Skeletal muscle tissue (tissue), 4 donors: ENCODE measurements around the gene MLYCD. TPM values are rescaled to one million over a fixed set of nuclear protein-coding genes. Genes with fewer than 3 reads are reported as not detected.

Experiments
- H3K27ac ChIP-seq: one replicate; pipeline ENCODE4 v1.7.0; 2013; ENCODE audit warnings: mild to moderate bottlenecking, low read depth, low read length, inconsistent platforms
- H3K27me3 ChIP-seq, 3 donors: one replicate each; pipeline ENCODE4 v1.7.0; 2013; ENCODE audit warnings: low read length in 3 of 3; ENCODE audit not compliant: control insufficient read depth in 3 of 3, insufficient read depth in 3 of 3
- H3K36me3 ChIP-seq, 3 donors: one replicate each; pipeline ENCODE4 v1.7.0; 2013; ENCODE audit warnings: low read length in 3 of 3; ENCODE audit not compliant: control insufficient read depth in 3 of 3, insufficient read depth in 3 of 3
- H3K4me1 ChIP-seq, 3 donors: one replicate each; pipeline ENCODE4 v1.7.0; 2013; ENCODE audit warnings: low read length in 3 of 3, mild to moderate bottlenecking in 3 of 3; ENCODE audit not compliant: control insufficient read depth in 3 of 3, insufficient read depth in 3 of 3
- H3K4me3 ChIP-seq, 3 donors: one replicate each; pipeline ENCODE4 v1.7.0; 2013; ENCODE audit warnings: low read length in 3 of 3
- H3K9ac ChIP-seq, 3 donors: one replicate each; pipeline ENCODE4 v1.7.0; 2013; ENCODE audit warnings: low read length in 3 of 3, mild to moderate bottlenecking in 3 of 3, moderate library complexity in 2 of 3, low read depth in 1 of 3
- H3K9me3 ChIP-seq, 3 donors: one replicate each; pipeline ENCODE4 v1.7.0; 2013; ENCODE audit warnings: low read length in 3 of 3; ENCODE audit not compliant: control insufficient read depth in 3 of 3
- total RNA-seq: library from RNA; depleted of rRNA; stranded (reverse); fragments of >200 nt; gene quantifications from one replicate; pipeline ENCODE4 v1.2.3, GENCODE V29; 2014
- donor health status: Osteomylitis.

MLYCD gene
- total RNA-seq, 1 donor from 2014 or later = 3.1 TPM

DNA sequence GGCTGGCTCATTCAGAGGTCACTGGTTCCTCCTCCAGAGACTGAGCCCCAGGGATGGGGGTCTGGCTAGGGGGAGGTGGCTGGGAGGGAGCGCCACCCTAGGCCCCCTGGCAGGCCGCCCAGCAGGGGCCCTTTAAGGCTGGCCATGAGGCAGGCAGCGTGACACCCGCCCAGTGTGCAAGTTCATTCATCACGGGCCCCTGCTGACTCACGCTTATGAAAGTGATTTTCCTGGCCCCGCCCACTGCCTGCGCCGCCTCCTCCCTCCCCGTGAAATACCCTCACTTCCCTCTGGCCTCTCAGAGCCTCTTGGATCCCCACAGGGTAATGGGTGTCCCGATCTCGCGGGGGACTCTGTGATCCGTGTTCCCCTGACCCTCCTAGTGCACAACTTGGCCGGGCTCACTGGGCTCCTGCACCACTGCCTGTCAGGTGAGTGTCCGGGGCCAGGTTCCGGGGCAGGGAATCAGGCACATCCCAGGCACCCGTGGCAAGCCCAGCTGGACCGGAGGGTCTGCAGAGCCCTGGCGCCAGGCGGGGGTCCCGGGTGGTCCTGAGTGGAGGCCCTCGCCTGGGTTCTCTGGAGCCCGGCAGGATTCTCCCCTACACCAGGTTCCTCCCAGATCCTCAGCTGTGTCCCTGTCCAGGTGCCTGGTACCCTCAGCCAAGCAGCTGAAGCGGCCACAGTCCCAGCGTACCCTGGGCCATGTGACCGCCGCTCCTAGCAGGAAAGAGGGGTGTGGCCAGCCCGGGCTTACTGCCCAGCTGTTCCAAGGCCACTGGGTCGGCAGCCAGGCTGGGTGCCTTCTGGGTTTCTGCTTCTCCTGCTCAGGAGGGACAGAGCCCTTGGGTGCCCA lies 54.3 kb downstream of the MLYCD start, which contains the start of gene OSGIN1:
TSS of gene OSGIN1 (plus strand) at position 301 of the 856 bp plus-strand sequence. CDS start 4,432 bp downstream, outside the sequence.
- H3K9me3 ChIP-seq = no peaks in the 10 kb centered on the region
- peaks cover 37 to 49% (median 42%) of the 10 kb centered on the region in 3 donors for H3K4me1 ChIP-seq
- H3K27me3 ChIP-seq = no peaks in the 10 kb centered on the region
- peak within 1 kb of the TSS; percentile 99 for H3K27ac ChIP-seq
- H3K9ac ChIP-seq = peak within 1 kb of the TSS; percentile 92 to 96 (median 95)
- peak within 1 kb of the TSS; percentile 81 to 91 (median 86) for H3K4me3 ChIP-seq
- peaks cover 5 to 9% (median 8%) of the 10 kb centered on the region in 3 donors for H3K36me3 ChIP-seq

DNA sequence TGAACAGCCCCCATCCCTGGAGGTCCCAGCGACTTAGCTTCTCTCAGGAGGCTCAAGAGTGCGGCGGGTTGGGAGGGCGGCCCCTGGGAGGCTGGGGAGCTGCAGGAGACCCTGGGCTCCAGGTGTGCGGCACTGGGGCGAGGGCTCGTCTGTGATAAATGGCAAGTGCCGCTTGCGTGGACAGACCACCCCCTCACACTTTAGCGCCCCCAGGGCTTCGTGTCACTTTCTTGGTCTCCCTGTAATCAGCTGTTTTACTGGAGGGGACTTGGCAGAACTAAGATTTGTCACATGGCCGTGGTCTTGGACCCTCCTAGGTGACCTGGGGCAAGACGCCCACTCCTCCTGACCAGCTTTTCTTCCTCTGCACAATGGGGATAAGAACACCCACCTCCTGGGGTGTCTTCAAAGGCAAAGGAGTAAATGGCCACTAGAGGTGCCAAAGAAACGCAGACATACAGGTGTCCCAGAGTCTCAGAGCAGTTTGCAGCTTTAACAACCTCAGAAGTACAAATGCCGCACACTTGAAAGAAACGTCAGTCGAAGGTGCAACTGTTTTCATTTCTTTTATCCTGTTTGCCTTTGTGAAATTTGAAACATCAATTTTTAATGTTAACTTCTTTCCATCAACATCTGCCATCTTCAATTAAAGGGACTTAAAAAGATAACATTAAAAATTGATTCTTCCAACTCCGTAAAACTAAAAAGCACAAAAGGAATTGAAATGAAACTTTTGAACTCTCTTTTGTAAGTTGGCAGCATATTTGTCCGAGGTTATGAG lies 55.1 kb downstream of the MLYCD start:
- no peaks in the 10 kb centered on the region for H3K27me3 ChIP-seq
- no peaks in the 10 kb centered on the region for H3K9me3 ChIP-seq
- peaks cover 37 to 54% (median 50%) of the 10 kb centered on the region in 3 donors for H3K4me1 ChIP-seq
- H3K36me3 ChIP-seq = peaks cover 12 to 15% (median 13%) of the 10 kb centered on the region in 3 donors
- peak overlapping the region; percentile 99 for H3K27ac ChIP-seq
- H3K9ac ChIP-seq = peak overlapping the region; percentile 92 to 96 (median 95)
- peak overlapping the region; percentile 81 to 91 (median 86) for H3K4me3 ChIP-seq

DNA sequence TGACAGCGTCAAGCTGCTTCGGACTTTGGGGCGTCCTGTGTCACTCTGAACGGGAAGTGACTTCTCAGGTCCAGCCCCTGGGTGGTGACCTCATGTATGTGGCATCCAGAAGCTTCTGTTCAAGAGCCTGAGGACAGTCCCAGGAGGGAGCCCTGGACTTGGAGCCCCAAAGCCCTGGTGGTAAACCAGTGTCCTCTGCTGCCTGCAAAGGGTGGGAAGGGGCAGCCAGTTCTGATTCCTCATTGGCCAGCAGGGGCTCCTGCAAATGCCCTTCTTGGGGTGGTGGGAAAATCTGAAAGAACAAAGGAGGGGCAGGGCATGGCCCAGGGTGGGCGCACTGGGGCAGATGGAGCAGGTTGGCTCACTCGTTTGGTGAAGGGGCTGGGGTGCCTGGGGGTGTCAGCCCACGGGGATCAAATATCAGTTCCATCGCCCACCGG lies 55.7 kb downstream of the MLYCD start:
- Histone ChIP-seq H3K4me3 (peak overlapping the region; percentile 81 to 91 (median 86)), H3K4me1 (peaks cover 43 to 60% (median 56%) of the 10 kb centered on the region in 3 donors), H3K9me3 (no peaks in the 10 kb centered on the region), H3K36me3 (peaks cover 16 to 19% (median 17%) of the 10 kb centered on the region in 3 donors), H3K9ac (peak overlapping the region; percentile 92 to 96 (median 95)), H3K27me3 (no peaks in the 10 kb centered on the region), H3K27ac (peak overlapping the region; percentile 99)

DNA sequence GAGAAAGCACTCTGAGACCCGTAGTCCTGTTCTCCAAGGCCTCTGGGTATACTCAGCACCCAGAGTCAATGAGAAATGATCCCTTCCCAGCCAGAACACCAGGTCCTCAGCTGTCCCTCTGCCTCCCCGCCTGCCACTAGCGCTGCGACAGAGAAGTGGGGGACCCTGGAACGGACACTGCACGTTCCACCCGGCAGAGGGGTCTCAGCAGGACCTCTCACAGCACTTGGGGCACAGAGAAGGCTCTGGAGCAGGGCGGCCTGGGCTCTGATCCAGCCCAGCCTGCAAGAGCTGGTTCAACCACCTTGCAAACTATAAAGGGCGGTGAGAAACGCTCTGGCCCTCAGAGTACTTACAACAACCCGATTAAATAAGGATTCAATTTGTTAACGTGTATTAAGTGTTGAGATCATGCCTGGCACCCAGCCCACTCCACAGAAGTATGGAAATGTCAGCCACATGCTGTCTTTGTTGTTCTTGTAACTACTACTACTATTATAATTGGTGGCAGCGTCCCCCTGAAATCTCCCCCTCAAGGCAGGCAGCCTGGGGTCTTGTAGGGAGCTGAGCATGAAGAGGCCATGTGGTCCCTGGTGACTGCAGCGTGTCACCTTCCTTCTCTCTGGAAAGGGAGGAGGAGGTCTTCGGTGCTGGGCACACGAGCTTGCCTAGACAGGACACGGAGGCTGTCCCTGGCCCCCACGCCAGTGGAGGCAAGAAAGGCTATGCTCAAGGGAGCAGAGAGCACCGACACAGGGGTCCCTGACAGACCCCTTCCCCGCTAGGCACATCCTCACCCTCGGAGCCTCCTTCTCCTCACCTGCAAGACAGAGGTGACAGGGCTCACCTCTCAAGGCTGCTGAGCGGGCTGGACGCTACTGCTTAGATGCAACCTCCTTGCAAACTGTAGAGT lies 56.6 kb downstream of the MLYCD start:
- Histone ChIP-seq H3K4me1 (peaks cover 47 to 68% (median 64%) of the 10 kb centered on the region in 3 donors), H3K27ac (no peak overlapping the region), H3K27me3 (no peaks in the 10 kb centered on the region), H3K36me3 (peaks cover 24 to 28% (median 25%) of the 10 kb centered on the region in 3 donors), H3K9me3 (no peaks in the 10 kb centered on the region), H3K9ac (peak overlapping the region in 1 of 3 donors; percentile 96), H3K4me3 (peak overlapping the region in 2 of 3 donors; percentile 86 to 91)

- H3K4me3 ChIP-seq = no peak overlapping the region
- peaks cover 47 to 68% (median 64%) of the 10 kb centered on the region in 3 donors for H3K4me1 ChIP-seq
- H3K9me3 ChIP-seq = no peaks in the 10 kb centered on the region
- H3K27me3 ChIP-seq = no peaks in the 10 kb centered on the region
- H3K27ac ChIP-seq = no peak overlapping the region
- H3K9ac ChIP-seq = no peak overlapping the region
- H3K36me3 ChIP-seq = peaks cover 35 to 36% (median 35%) of the 10 kb centered on the region in 3 donors
Measured at GRCh38 chr16:83956336-83957289, 57.7 kb downstream of the MLYCD start.

DNA sequence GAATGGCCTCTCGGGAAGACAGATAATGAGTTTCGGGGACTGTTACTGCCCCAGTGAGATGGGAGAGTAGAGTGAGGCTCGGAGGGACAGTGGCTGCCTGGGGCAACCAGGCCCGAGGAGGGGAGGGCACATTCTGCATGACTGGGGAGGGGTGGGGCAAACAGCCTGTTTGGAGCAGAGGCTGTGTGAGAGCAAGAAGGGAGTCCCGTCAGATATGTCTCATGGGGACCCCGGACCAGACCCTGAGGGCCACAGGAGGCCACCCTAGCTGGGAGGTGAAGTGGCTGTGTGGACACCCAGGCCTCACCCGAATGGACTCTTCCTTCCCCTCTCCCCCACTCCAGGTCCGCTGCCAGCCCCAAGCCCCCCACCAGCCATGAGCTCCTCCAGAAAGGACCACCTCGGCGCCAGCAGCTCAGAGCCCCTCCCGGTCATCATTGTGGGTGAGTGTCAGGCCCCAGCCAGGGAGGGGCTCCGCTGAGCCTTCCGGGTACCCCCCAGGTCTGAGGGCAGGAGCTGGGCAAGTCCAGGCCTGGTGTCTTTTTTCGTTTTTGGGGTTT lies 58.5 kb downstream of the MLYCD start:
- Histone ChIP-seq H3K27ac (no peak overlapping the region), H3K9me3 (no peaks in the 10 kb centered on the region), H3K4me3 (no peak overlapping the region), H3K4me1 (peaks cover 46 to 66% (median 62%) of the 10 kb centered on the region in 3 donors), H3K27me3 (no peaks in the 10 kb centered on the region), H3K9ac (no peak overlapping the region), H3K36me3 (peaks cover 36 to 39% (median 38%) of the 10 kb centered on the region in 3 donors)

DNA sequence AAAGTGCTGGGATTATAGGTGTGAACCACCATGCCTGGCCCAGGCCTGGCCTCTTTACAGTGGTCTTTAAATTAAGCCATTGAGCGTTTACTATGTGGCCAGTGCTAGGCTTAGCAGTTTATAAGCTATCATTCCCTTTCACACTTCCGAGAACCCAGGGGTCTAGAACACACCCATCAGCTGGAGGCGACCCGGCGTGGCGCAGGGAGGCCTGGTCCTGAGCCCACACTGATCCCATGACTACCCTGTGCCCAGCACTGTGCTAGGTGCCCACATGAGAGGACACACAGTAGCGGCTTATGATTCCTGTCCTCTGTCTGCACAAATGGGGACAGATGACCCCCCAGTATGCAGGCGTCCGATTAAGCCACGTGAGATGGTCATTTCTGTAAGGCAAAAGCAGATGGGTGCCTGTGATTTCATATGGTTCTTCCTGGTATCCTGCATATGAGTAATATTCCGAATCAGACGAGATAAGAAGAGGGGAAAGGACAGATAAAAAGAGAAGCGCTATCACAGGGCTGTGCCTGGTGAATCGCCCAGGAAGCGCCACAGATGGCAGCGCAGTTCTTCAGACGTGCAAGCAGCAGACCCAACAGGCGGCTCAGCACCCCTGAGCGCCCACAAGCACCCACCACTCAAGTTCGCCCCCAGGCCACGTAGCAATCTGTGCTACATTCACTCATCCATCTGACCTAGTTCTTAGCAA lies 59.4 kb downstream of the MLYCD start:
- Histone ChIP-seq H3K36me3 (peaks cover 45 to 49% (median 46%) of the 10 kb centered on the region in 3 donors), H3K27ac (no peak overlapping the region), H3K27me3 (no peaks in the 10 kb centered on the region), H3K4me3 (no peak overlapping the region), H3K9ac (no peak overlapping the region), H3K4me1 (peaks cover 39 to 64% (median 62%) of the 10 kb centered on the region in 3 donors), H3K9me3 (no peaks in the 10 kb centered on the region)
